Nephron progenitor cell (in vitro differentiated cells): ENCODE measurements around the gene GOLGA6B.
"Not testable (repeated sequence)": the region's sequence is repeated elsewhere in the genome, so short reads cannot be mapped to it uniquely, and the experiment has no call there.

ENCODE experiments used
- DNase-seq: peaks from one replicate; pipeline ENCODE4 v3.0.0; 2021
- H3K27ac Mint-ChIP-seq: 2 replicates; pipeline ENCODE4 v1.8.0; 2021; ENCODE audit warnings: mild to moderate bottlenecking, moderate library complexity, mixed read lengths
- H3K27me3 Mint-ChIP-seq: 2 replicates; pipeline ENCODE4 v1.8.0; 2021; ENCODE audit warnings: mild to moderate bottlenecking, low read depth, mixed read lengths; ENCODE audit not compliant: poor library complexity
- H3K36me3 Mint-ChIP-seq: 2 replicates; pipeline ENCODE4 v1.8.0; 2021; ENCODE audit warnings: low read depth, mixed read lengths
- H3K4me1 Mint-ChIP-seq: 2 replicates; pipeline ENCODE4 v1.8.0; 2021; ENCODE audit warnings: mixed read lengths
- H3K4me3 Mint-ChIP-seq: 2 replicates; pipeline ENCODE4 v1.8.0; 2021; ENCODE audit warnings: mild to moderate bottlenecking, moderate library complexity, mixed read lengths
- H3K9me3 Mint-ChIP-seq: 2 replicates; pipeline ENCODE4 v1.8.0; 2021; ENCODE audit warnings: mild to moderate bottlenecking, moderate library complexity, mixed read lengths
- CTCF ChIP-seq: fragments of 200-600 bp; sonication (generic); IDR thresholded peaks from 2 replicates; pipeline ENCODE4 v1.5.0; 2021; ENCODE audit warnings: antibody characterized with exemption

Gene GOLGA6B

DNA sequence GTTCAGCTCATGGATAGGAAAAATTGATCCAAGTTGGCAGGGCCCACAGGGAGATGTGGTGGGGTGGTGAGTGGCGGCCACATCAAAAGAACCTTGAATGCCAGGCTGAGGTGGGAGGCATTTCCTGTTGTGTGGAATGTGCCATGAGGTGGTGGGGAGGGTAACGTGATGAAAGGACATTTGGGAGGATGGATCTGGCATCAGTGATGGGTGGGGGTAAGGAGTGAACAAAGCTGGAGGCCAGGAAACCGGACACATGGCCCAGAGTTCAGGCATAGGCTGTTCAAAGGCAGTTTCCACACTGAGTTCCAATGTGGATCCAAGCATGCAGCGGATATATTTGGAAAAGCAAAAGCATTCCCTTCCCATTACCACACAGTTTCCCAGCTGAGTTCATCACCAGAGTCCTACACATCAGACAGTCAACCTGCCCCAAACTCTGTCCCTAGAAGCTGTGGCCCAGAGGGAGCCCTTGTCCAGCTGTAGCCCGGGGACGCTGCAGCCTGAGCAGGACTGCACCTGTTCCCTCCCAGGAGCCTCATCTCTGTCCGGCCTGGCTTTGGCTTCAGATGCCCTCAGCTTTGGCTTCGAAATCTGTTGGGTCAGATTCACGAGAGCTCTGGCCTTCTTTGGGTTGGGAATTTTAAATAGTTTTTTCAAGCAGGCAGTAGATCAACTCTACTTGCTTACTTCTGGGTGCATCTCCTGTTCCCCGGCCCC, 37.8 kb upstream of the GOLGA6B start:
- no peak overlapping the region for H3K27ac Mint-ChIP-seq
- no peak for DNase-seq

DNA sequence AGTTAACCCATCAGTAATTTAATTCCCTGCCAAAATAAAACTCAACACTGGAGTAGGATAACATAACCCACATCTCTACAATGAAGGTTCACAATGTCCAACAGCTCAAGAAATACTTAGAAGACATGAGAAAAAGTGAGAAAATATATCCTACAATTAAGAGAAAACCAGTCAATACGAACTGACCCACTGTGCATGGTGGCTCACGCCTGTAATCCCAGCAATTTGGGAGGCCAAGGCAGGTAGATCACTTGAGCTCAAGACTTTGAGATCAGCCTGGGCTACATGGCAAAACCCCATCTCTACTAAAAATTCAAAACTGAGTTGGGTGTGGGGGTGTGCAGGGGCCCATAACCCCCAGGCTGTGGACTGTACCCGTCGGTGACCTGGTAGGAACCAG, 30.6 kb upstream of the GOLGA6B start:
- H3K9me3 Mint-ChIP-seq, H3K4me1 Mint-ChIP-seq, DNase-seq, H3K27ac Mint-ChIP-seq, H3K36me3 Mint-ChIP-seq, H3K4me3 Mint-ChIP-seq: not testable (repeated sequence)
- H3K27me3 Mint-ChIP-seq: peaks cover 15% of the 10 kb centered on the region

More for the DNA sequence above, 37.8 kb upstream of the GOLGA6B start:
- H3K4me3 Mint-ChIP-seq: no peak overlapping the region
- no peaks in the 10 kb centered on the region for H3K9me3 Mint-ChIP-seq
- peaks cover 10% of the 10 kb centered on the region for H3K27me3 Mint-ChIP-seq
- no peaks in the 10 kb centered on the region for H3K36me3 Mint-ChIP-seq
- no peak for TF ChIP-seq CTCF
- peaks cover 15% of the 10 kb centered on the region for H3K4me1 Mint-ChIP-seq

DNA sequence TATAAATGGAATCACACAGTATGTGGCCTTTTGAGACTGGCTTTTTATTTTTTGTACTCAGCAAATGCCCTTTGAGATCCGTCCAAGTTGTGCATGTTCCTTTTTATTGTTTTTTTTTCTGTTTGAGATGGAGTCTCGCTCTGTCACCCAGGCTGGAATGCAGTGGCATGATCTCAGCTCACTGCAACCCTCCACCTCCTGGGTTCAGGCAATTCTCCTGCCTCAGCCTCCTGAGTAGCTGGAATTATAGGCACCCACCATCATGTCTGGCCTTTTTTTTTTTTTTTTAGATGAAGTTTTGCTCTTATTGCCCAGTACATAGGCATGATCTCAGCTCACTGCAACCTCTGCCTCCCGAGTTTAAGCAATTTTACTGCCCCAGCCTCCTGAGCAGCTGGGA, 28.3 kb upstream of the GOLGA6B start:
- not testable (repeated sequence) for H3K36me3 Mint-ChIP-seq, DNase-seq, H3K4me1 Mint-ChIP-seq, H3K9me3 Mint-ChIP-seq, H3K27ac Mint-ChIP-seq, H3K4me3 Mint-ChIP-seq
- H3K27me3 Mint-ChIP-seq: peaks cover 14% of the 10 kb centered on the region

DNA sequence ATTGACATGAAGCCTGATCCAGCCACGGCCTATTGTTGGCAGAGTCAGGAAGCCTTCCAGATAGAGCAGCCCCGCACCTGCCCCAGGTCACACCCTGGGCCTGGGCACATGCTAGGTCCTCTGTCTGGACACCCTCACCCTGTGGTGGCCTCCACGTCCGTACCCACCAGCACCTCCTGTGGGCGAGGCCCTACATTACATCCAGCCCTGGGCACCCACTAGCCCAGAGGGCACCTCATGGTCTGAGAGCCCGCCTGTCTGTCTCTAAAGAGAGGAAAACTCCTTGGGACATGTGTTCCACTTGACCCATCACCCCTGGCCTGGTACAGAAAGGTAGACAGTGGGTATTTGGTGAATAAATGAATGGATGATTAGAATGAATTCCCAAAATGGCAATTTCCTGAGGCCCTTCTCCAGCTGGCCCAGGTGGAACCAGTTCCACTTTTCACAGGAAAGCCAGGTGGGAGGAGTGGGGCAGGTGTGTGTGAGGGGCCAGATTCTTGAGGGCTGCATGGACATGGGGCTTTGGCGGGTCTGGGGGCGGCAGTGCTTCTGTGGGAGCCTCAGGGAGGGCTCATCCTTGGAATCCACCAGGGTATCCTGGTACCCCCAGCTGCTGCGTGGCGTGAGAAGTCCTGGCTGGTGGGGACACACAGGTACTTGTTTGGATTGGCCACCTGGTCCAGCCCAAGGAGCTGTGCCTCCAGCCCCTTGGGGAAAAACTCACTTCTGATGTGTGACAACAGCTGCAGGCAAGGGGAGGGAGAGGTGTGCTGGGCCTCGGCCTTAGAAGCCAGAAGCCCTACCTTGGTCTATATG, 26.0 kb upstream of the GOLGA6B start:
- H3K27me3 Mint-ChIP-seq: peaks cover 12% of the 10 kb centered on the region
- peak; percentile 7 for TF ChIP-seq CTCF
- peak; percentile 21 for DNase-seq
- not testable (repeated sequence) for H3K9me3 Mint-ChIP-seq, H3K4me1 Mint-ChIP-seq, H3K27ac Mint-ChIP-seq, H3K36me3 Mint-ChIP-seq, H3K4me3 Mint-ChIP-seq

DNA sequence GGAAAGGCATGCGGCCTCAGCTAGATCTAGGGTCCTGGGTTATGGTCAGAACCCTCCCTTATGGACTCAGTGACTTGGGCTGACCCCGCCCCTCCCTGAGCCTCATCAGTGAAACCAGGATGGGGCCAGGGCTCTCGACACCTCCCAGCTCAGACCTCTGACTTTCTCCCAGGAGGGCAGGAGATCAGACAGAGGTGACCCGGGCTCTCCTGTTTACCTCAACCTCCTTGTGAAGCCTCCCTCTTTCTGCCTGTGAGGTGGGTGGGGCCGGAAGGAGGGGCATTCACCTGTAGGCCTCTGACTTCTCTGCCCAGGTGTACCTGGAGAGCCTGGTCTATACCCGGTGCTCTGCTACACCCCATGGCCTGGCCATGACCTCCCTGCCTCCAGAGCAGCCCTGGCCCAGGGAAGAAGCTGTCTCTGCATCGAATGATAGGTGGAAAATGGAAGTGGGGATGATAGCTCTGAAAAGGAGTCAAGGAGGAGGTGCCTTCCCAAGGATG, 25.4 kb upstream of the GOLGA6B start:
- not testable (repeated sequence) for H3K36me3 Mint-ChIP-seq, H3K27ac Mint-ChIP-seq, H3K4me1 Mint-ChIP-seq, H3K4me3 Mint-ChIP-seq, H3K27me3 Mint-ChIP-seq, H3K9me3 Mint-ChIP-seq, DNase-seq

- H3K36me3 Mint-ChIP-seq, H3K27ac Mint-ChIP-seq, H3K9me3 Mint-ChIP-seq, H3K4me3 Mint-ChIP-seq, H3K27me3 Mint-ChIP-seq, H3K4me1 Mint-ChIP-seq: not testable (repeated sequence)
- peak; percentile 80 for DNase-seq
Observed at GRCh38 chr15:72636519-72637282, 17.8 kb upstream of the GOLGA6B start.

- H3K4me3 Mint-ChIP-seq, H3K9me3 Mint-ChIP-seq, H3K27me3 Mint-ChIP-seq, DNase-seq, H3K4me1 Mint-ChIP-seq, H3K36me3 Mint-ChIP-seq, H3K27ac Mint-ChIP-seq: not testable (repeated sequence)
Observed at GRCh38 chr15:72639759-72640483, 14.6 kb upstream of the GOLGA6B start.

GRCh38 chr15:72642271-72642670, 12.2 kb upstream of the GOLGA6B start:
- not testable (repeated sequence) for H3K4me1 Mint-ChIP-seq, H3K27ac Mint-ChIP-seq, DNase-seq, H3K27me3 Mint-ChIP-seq, H3K9me3 Mint-ChIP-seq, H3K36me3 Mint-ChIP-seq, H3K4me3 Mint-ChIP-seq

DNA sequence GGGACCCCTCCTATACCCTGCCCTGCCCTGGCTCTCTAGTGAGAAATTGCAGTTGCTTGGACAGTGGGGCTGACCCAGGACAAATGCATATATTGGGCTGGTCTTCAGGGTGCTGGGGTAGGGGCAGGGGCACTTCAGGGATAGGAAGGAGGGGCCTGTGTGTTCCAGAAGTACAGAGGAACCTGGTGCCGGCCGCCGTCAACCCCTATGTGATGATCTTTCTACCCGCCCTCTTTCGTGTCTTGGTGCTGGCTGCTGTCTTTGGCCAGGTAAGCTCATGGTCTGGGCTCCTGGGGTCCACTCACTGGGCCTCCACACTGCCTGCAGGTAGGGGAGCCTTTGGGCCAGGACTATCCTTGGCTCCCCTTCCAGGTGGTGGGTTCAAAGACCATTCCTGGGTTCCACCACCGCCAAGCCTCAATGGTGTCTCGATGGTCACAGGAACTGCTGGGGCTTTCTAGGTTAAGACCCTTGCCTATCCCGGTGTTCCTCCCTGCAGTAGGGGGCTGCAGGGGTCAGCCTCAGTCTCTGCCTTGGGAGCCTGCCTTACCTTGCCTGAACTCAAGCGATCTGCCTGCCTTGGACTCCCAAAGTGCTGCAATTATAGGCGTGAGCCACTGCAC, 5.8 kb upstream of the GOLGA6B start:
- H3K36me3 Mint-ChIP-seq, H3K27me3 Mint-ChIP-seq: not testable (repeated sequence)

GRCh38 chr15:72656014-72656413, 1.5 kb downstream of the GOLGA6B start:
- not testable (repeated sequence) for H3K36me3 Mint-ChIP-seq, H3K4me3 Mint-ChIP-seq, H3K9me3 Mint-ChIP-seq, H3K27ac Mint-ChIP-seq, H3K4me1 Mint-ChIP-seq, DNase-seq, H3K27me3 Mint-ChIP-seq

More for the DNA sequence above, 5.8 kb upstream of the GOLGA6B start:
- not testable (repeated sequence) for H3K9me3 Mint-ChIP-seq, H3K27ac Mint-ChIP-seq, DNase-seq, H3K4me3 Mint-ChIP-seq, H3K4me1 Mint-ChIP-seq

- H3K4me1 Mint-ChIP-seq, H3K36me3 Mint-ChIP-seq, H3K27me3 Mint-ChIP-seq, H3K9me3 Mint-ChIP-seq, DNase-seq, H3K4me3 Mint-ChIP-seq, H3K27ac Mint-ChIP-seq: not testable (repeated sequence)
Observed at GRCh38 chr15:72661081-72661480, 6.6 kb downstream of the GOLGA6B start.
